Stimulated activated CD8-positive, alpha-beta memory T cell treated with anti-CD3 and anti-CD28 coated beads, Interleukin-4, amount 100 ng/mL, for 1 hour (primary cell): ENCODE measurements around the gene GCH1.
"Not testable (repeated sequence)": the region's sequence is repeated elsewhere in the genome, so short reads cannot be mapped to it uniquely, and the experiment has no call there.

Experiments used
- DNase-seq, 2 donors: peaks; one replicate each; pipeline ENCODE4 v3.0.0-alpha.2; 2020; ENCODE audit warnings: low read depth in 2 of 2, low spot score in 1 of 2

GCH1 gene

DNA sequence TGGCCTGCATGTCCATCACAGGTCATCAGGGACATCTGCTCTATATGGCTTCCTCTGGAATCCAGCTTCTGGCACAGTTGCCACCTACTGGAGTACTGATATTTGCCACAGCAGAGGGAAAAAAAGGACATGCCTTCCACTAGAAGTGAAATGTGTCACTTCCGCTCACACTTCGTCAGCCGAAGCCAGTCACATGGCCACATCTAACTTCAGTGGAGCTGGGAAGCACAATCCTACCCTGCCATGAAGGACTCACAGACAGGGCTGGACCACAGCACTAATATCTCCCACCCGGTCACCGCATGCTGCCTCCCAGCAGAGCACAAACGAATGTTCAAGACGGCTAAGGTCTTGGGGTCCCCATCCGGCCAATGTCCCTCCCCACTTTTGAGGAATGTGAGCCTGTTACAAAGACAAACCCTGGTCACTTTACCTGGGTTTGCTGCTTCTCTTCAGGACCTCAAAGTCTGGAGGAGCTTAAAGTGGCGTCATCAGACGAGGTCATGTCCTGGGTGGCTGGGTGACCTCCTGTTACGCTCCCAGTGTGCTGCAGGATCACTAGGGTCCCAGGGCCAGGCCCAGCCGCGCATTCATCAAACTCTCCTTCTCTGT is 98.6 kb downstream of the GCH1 start:
- no peak for DNase-seq

DNA sequence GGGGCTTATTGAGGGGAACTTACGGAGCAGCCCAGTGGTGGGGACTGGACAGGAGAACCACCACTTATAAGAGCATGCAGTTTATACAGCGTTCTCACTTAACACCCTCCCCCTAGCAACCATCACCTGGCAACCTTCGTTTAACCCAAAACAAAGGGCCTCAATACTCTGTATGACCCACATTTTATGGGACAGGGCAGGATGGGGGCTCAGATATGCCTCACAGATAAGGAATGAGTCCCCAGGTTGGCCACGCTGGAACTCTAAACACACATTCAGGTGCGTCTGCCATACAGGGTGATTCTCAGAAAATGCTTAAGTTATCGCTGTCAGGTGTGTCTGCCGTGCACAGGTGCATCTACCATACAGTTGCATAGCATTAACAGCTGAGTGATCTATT is 99.2 kb downstream of the GCH1 start:
- no peak for DNase-seq

DNA sequence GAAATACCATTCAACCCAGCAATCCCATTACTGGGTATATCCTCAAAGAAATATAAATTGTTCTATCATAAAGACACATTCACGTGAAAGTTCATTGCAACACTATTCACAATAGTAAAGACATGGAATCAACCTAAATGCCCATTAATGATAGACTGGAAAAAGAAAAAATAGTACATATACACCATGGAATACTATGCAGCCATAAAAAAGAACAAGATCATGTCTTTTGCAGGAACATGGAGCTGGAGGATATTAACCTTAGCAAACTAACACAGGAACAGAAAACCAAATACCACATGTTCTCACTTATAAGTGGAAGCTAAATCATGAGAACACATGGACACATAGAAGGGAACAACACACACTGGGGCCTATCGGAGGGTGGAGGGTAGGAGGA is 101.1 kb downstream of the GCH1 start:
- DNase-seq = not testable (repeated sequence)

- DNase-seq = no peak
These were observed 104.0 kb downstream of the GCH1 start for GRCh38 chr14:54798465-54799124.

- DNase-seq = no peak
These were observed 104.6 kb downstream of the GCH1 start for GRCh38 chr14:54797986-54798385.

DNA sequence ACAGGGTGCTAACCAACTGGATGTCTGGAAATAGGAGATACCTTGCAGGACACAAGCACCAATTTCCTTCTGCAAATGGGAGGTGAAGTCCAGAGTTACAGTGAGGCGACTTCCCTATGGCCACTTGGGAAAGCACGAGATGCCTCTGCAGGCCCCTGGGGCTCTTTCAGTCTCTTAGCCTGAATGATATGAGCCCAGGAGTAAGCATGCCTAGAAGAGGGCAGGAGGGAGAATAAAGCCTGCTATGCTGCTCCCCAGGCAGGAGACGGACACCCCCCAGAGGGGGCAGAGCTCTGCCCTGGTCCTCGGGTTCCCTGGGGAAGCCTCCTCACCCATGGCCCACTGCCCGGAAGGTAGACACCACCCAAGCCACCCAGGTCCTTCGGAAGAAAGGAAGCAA is 105.1 kb downstream of the GCH1 start:
- DNase-seq = no peak

DNA sequence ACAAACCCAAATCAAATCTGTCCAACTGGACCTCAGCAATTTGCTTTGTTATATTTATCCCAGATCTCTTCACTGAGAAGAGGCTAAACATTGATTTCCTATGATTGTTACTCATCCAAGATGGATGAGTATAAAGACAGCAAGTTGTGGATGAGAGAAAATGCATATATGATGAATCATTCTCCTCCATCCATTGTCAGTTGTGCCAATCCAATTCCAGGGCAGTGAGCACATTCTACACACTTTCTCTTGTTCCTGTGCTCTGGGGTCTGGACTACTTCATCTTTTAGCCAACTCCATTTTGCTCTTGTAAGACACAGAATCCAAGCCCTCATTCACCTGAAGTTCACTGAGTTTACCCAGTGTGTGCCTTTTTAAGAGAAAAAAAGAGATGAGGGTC is 105.7 kb downstream of the GCH1 start:
- no peak for DNase-seq

DNA sequence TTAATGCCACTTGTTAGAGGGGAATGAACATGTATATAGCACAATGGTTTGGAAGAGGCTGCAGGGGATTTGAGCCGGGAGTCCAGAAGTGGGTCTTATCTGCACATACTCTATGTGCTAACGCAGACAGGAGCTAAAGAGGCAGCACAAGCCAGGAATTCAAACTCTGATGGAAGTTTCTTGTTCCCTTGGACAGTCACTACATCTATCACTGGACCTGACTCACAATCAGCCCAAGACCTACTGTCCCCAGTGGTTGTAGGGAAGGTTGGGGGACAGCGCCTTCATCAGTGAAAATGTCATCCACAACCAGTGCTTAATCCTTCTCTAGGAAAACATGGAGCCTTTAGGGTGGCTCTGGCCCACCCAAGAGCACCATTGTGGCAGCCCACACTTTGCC is 107.8 kb downstream of the GCH1 start:
- no peak for DNase-seq

- DNase-seq = no peak
These were observed 108.5 kb downstream of the GCH1 start for GRCh38 chr14:54794159-54794558.

GRCh38 chr14:54792288-54792687 is 110.3 kb downstream of the GCH1 start:
- DNase-seq = no peak
